GM12878 (cell line): ENCODE data around the gene AARSD1.
"Not testable (repeated sequence)": the region's sequence is repeated elsewhere in the genome, so short reads cannot be mapped to it uniquely, and the experiment has no call there.

Experiments used
- FOXM1 ChIP-seq: IDR thresholded peaks from 2 replicates; pipeline ENCODE4 v1.6.1; 2012; ENCODE audit warnings: low read depth, mild to moderate bottlenecking, inconsistent platforms, low read length, moderate library complexity
- POLR2A ChIP-seq: IDR thresholded peaks from 2 replicates; pipeline ENCODE4 v1.6.1; 2011; ENCODE audit warnings: low read depth, mild to moderate bottlenecking, low read length
- TF ChIP-seq, protein P1 (sequence below): IDR thresholded peaks from 2 replicates; pipeline ENCODE4 v1.6.1; 2012; ENCODE audit warnings: low read depth, low read length, improper control_type of control experiment
- TF ChIP-seq, protein P2 (sequence below): fragments of 450-650 bp; formaldehyde crosslinking; IDR thresholded peaks from 2 replicates; pipeline ENCODE4 v1.4.0; 2022; ENCODE audit warnings: mild to moderate bottlenecking, moderate library complexity
- TF ChIP-seq, protein P3 (sequence below): IDR thresholded peaks from 2 replicates; pipeline ENCODE4 v1.6.1; 2011; ENCODE audit warnings: borderline replicate concordance, low read depth, mild to moderate bottlenecking, moderate library complexity, low read length; ENCODE audit not compliant: insufficient read depth, poor library complexity, severe bottlenecking
- TF ChIP-seq, protein P4 (sequence below): IDR thresholded peaks from 2 replicates; pipeline ENCODE4 v1.6.1; 2012; ENCODE audit warnings: mild to moderate bottlenecking, low read depth, low read length
- TF ChIP-seq, protein P5 (sequence below): IDR thresholded peaks from 2 replicates; pipeline ENCODE4 v1.6.1; 2012; ENCODE audit warnings: low read depth, low read length, improper control_type of control experiment
- TF ChIP-seq, protein P6 (sequence below): IDR thresholded peaks from 2 replicates; pipeline ENCODE4 v1.6.1; 2012; ENCODE audit warnings: improper control_type of control experiment, low read depth, low read length; ENCODE audit not compliant: insufficient replicate concordance

DNA sequence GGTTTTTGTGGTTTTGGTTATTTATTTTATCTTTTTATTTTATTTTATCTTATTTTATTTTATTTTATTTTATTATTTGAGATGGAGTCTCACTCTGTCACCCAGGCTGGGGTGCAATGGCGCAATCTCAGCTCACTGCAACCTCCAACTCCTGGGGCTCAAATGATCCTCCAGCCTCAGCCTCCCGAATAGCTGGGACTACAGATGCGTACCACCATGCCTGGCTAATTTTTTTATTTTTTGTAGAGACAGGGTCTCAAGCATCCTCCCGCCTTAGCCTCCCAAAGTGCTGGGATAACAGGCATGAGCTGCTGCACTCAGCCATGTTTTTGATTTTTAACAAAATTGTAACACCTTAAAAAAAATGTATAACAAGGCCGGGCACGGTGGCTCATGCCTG, 49.0 kb downstream of the AARSD1 start:
- TF ChIP-seq, protein P1, sequence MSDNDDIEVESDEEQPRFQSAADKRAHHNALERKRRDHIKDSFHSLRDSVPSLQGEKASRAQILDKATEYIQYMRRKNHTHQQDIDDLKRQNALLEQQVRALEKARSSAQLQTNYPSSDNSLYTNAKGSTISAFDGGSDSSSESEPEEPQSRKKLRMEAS = not testable (repeated sequence)
- TF ChIP-seq, protein P2, sequence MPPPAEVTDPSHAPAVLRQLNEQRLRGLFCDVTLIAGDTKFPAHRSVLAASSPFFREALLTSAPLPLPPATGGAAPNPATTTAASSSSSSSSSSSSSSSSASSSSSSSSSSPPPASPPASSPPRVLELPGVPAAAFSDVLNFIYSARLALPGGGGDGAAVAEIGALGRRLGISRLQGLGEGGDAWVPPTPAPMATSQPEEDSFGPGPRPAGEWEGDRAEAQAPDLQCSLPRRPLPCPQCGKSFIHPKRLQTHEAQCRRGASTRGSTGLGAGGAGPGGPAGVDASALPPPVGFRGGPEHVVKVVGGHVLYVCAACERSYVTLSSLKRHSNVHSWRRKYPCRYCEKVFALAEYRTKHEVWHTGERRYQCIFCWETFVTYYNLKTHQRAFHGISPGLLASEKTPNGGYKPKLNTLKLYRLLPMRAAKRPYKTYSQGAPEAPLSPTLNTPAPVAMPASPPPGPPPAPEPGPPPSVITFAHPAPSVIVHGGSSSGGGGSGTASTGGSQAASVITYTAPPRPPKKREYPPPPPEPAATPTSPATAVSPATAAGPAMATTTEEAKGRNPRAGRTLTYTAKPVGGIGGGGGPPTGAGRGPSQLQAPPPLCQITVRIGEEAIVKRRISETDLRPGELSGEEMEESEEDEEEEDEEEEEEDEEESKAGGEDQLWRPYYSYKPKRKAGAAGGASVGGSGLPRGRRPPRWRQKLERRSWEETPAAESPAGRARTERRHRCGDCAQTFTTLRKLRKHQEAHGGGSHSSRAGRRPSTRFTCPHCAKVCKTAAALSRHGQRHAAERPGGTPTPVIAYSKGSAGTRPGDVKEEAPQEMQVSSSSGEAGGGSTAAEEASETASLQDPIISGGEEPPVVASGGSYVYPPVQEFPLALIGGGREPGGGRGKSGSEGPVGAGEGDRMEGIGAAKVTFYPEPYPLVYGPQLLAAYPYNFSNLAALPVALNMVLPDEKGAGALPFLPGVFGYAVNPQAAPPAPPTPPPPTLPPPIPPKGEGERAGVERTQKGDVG = not testable (repeated sequence)
- not testable (repeated sequence) for TF ChIP-seq POLR2A, FOXM1
- TF ChIP-seq, protein P3, sequence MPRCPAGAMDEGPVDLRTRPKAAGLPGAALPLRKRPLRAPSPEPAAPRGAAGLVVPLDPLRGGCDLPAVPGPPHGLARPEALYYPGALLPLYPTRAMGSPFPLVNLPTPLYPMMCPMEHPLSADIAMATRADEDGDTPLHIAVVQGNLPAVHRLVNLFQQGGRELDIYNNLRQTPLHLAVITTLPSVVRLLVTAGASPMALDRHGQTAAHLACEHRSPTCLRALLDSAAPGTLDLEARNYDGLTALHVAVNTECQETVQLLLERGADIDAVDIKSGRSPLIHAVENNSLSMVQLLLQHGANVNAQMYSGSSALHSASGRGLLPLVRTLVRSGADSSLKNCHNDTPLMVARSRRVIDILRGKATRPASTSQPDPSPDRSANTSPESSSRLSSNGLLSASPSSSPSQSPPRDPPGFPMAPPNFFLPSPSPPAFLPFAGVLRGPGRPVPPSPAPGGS = not testable (repeated sequence)
- TF ChIP-seq, protein P4, sequence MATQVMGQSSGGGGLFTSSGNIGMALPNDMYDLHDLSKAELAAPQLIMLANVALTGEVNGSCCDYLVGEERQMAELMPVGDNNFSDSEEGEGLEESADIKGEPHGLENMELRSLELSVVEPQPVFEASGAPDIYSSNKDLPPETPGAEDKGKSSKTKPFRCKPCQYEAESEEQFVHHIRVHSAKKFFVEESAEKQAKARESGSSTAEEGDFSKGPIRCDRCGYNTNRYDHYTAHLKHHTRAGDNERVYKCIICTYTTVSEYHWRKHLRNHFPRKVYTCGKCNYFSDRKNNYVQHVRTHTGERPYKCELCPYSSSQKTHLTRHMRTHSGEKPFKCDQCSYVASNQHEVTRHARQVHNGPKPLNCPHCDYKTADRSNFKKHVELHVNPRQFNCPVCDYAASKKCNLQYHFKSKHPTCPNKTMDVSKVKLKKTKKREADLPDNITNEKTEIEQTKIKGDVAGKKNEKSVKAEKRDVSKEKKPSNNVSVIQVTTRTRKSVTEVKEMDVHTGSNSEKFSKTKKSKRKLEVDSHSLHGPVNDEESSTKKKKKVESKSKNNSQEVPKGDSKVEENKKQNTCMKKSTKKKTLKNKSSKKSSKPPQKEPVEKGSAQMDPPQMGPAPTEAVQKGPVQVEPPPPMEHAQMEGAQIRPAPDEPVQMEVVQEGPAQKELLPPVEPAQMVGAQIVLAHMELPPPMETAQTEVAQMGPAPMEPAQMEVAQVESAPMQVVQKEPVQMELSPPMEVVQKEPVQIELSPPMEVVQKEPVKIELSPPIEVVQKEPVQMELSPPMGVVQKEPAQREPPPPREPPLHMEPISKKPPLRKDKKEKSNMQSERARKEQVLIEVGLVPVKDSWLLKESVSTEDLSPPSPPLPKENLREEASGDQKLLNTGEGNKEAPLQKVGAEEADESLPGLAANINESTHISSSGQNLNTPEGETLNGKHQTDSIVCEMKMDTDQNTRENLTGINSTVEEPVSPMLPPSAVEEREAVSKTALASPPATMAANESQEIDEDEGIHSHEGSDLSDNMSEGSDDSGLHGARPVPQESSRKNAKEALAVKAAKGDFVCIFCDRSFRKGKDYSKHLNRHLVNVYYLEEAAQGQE = not testable (repeated sequence)
- TF ChIP-seq, protein P5, sequence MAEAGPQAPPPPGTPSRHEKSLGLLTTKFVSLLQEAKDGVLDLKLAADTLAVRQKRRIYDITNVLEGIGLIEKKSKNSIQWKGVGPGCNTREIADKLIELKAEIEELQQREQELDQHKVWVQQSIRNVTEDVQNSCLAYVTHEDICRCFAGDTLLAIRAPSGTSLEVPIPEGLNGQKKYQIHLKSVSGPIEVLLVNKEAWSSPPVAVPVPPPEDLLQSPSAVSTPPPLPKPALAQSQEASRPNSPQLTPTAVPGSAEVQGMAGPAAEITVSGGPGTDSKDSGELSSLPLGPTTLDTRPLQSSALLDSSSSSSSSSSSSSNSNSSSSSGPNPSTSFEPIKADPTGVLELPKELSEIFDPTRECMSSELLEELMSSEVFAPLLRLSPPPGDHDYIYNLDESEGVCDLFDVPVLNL = not testable (repeated sequence)
- TF ChIP-seq, protein P6, sequence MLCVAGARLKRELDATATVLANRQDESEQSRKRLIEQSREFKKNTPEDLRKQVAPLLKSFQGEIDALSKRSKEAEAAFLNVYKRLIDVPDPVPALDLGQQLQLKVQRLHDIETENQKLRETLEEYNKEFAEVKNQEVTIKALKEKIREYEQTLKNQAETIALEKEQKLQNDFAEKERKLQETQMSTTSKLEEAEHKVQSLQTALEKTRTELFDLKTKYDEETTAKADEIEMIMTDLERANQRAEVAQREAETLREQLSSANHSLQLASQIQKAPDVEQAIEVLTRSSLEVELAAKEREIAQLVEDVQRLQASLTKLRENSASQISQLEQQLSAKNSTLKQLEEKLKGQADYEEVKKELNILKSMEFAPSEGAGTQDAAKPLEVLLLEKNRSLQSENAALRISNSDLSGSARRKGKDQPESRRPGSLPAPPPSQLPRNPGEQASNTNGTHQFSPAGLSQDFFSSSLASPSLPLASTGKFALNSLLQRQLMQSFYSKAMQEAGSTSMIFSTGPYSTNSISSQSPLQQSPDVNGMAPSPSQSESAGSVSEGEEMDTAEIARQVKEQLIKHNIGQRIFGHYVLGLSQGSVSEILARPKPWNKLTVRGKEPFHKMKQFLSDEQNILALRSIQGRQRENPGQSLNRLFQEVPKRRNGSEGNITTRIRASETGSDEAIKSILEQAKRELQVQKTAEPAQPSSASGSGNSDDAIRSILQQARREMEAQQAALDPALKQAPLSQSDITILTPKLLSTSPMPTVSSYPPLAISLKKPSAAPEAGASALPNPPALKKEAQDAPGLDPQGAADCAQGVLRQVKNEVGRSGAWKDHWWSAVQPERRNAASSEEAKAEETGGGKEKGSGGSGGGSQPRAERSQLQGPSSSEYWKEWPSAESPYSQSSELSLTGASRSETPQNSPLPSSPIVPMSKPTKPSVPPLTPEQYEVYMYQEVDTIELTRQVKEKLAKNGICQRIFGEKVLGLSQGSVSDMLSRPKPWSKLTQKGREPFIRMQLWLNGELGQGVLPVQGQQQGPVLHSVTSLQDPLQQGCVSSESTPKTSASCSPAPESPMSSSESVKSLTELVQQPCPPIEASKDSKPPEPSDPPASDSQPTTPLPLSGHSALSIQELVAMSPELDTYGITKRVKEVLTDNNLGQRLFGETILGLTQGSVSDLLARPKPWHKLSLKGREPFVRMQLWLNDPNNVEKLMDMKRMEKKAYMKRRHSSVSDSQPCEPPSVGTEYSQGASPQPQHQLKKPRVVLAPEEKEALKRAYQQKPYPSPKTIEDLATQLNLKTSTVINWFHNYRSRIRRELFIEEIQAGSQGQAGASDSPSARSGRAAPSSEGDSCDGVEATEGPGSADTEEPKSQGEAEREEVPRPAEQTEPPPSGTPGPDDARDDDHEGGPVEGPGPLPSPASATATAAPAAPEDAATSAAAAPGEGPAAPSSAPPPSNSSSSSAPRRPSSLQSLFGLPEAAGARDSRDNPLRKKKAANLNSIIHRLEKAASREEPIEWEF = not testable (repeated sequence)
